HepG2 (cell line): ENCODE measurements around the gene NSF. TPM values are rescaled to one million over a fixed set of nuclear protein-coding genes. Genes with fewer than 3 reads are reported as not detected.

Experiments used
- HNF1B ChIP-seq: sonication (generic); formaldehyde crosslinking; IDR thresholded peaks from 2 replicates; pipeline ENCODE4 v1.5.1; 2020; ENCODE audit warnings: mild to moderate bottlenecking, moderate library complexity, missing genetic modification reagents
- KLF16 ChIP-seq, 2 experiments: sonication (generic) in 1 of 2; formaldehyde crosslinking in 1 of 2; IDR thresholded peaks; 2 replicates each; pipeline versions ENCODE4 v1.6.1 to v1.8.0; 2016 to 2023; ENCODE audit warnings: missing genetic modification reagents in 2 of 2, missing compliant biosample characterization in 1 of 2
- NFATC3 ChIP-seq: sonication (generic); formaldehyde crosslinking; IDR thresholded peaks from 2 replicates; pipeline ENCODE4 v1.5.1; 2020; ENCODE audit warnings: mild to moderate bottlenecking, missing genetic modification reagents
- NFIC ChIP-seq: IDR thresholded peaks from 2 replicates; pipeline ENCODE4 v1.6.1; 2012; ENCODE audit warnings: mild to moderate bottlenecking, low read length, inconsistent platforms
- PLRG1 ChIP-seq: fragments of 450-650 bp; conservative IDR thresholded peaks from 2 replicates; pipeline ENCODE4 v1.6.1; 2016
- RORA ChIP-seq: sonication (generic); formaldehyde crosslinking; IDR thresholded peaks from 2 replicates; pipeline ENCODE4 v1.5.0; 2020; ENCODE audit warnings: mild to moderate bottlenecking, missing genetic modification reagents, moderate library complexity
- ZNF607 ChIP-seq: sonication (generic); formaldehyde crosslinking; IDR thresholded peaks from 2 replicates; pipeline ENCODE4 v1.5.1; 2020; ENCODE audit warnings: missing genetic modification reagents, mild to moderate bottlenecking, borderline replicate concordance
- ZNF747 ChIP-seq: sonication (generic); formaldehyde crosslinking; IDR thresholded peaks from 2 replicates; pipeline ENCODE4 v1.8.1; 2023; ENCODE audit warnings: missing genetic modification reagents, mild to moderate bottlenecking, borderline replicate concordance
- polyA plus RNA-seq, 8 experiments: library from polyadenylated mRNA; depleted of rRNA in 3 of 8; stranded (reverse) in 7 of 8; unstranded in 1 of 8; fragments of >200 nt; fragmentation: Illumina TruSeq in 4 of 8; extraction: Trizol in 4 of 8; gene quantifications; 2 replicates each; pipeline versions ENCODE4 v1.2.1 to v1.2.3, GENCODE V29; 2011 to 2016; ENCODE audit warnings: low read depth in 4 of 8, missing spikeins in 1 of 8, mixed read lengths in 1 of 8; ENCODE audit not compliant: insufficient read depth in 1 of 8
- total RNA-seq, 5 experiments: library from RNA; depleted of rRNA; stranded (reverse); fragments of >200 nt; fragmentation: Illumina TruSeq; extraction: Trizol; gene quantifications; 2 replicates each; pipeline ENCODE4 v1.2.3, GENCODE V29; 2016; ENCODE audit warnings: low read depth in 1 of 5
- TF ChIP-seq, protein P1 (sequence below): IDR thresholded peaks from 2 replicates; pipeline ENCODE4 v1.6.1; 2016; ENCODE audit warnings: low read depth, borderline replicate concordance
- TF ChIP-seq, protein P2 (sequence below): IDR thresholded peaks from 2 replicates; pipeline ENCODE4 v1.6.1; 2016; ENCODE audit warnings: control low read depth
- TF ChIP-seq, protein P3 (sequence below): sonication (generic); formaldehyde crosslinking; IDR thresholded peaks from 2 replicates; pipeline ENCODE4 v1.5.1; 2020; ENCODE audit warnings: mild to moderate bottlenecking, missing genetic modification reagents, moderate library complexity
- TF ChIP-seq, protein P4 (sequence below): sonication (generic); formaldehyde crosslinking; IDR thresholded peaks from 2 replicates; pipeline ENCODE4 v1.9.0; 2022; ENCODE audit warnings: low read depth, missing genetic modification reagents
- TF ChIP-seq, protein P5 (sequence below): sonication (generic); formaldehyde crosslinking; IDR thresholded peaks from 2 replicates; pipeline ENCODE4 v1.8.0; 2023; ENCODE audit warnings: mild to moderate bottlenecking, missing genetic modification reagents

Gene NSF
- total and polyA plus RNA-seq, 2 of the 13 experiments (the other 11 are each of a cell fraction or from before 2014, with no cell fraction given) = 21.9 to 37.8 TPM

GRCh38 chr17:46770439-46770817, 180.0 kb downstream of the NSF start (continued):
- TF ChIP-seq, protein P1, sequence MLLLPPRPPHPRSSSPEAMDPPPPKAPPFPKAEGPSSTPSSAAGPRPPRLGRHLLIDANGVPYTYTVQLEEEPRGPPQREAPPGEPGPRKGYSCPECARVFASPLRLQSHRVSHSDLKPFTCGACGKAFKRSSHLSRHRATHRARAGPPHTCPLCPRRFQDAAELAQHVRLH (CRISPR knock-in tag) = no peak; the same call in 1 of the 2 replicates
- TF ChIP-seq KLF16 (CRISPR knock-in tag; IDR thresholded peaks at IDR 0.05) (no peak), NFATC3 (CRISPR knock-in tag) (0 out of 2 replicates have a peak, but pooled peaks have one; percentile 67), NFIC (no peak), HNF1B (CRISPR knock-in tag) (no peak), PLRG1 (no peak), ZNF607 (CRISPR knock-in tag) (no peak), ZNF747 (0 out of 2 replicates have a peak, but pooled peaks have one; percentile 41), RORA (CRISPR knock-in tag) (no peak)
- TF ChIP-seq, protein P2, sequence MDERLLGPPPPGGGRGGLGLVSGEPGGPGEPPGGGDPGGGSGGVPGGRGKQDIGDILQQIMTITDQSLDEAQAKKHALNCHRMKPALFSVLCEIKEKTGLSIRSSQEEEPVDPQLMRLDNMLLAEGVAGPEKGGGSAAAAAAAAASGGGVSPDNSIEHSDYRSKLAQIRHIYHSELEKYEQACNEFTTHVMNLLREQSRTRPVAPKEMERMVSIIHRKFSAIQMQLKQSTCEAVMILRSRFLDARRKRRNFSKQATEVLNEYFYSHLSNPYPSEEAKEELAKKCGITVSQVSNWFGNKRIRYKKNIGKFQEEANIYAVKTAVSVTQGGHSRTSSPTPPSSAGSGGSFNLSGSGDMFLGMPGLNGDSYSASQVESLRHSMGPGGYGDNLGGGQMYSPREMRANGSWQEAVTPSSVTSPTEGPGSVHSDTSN (CRISPR knock-in tag) = no peak
- TF ChIP-seq, protein P3, sequence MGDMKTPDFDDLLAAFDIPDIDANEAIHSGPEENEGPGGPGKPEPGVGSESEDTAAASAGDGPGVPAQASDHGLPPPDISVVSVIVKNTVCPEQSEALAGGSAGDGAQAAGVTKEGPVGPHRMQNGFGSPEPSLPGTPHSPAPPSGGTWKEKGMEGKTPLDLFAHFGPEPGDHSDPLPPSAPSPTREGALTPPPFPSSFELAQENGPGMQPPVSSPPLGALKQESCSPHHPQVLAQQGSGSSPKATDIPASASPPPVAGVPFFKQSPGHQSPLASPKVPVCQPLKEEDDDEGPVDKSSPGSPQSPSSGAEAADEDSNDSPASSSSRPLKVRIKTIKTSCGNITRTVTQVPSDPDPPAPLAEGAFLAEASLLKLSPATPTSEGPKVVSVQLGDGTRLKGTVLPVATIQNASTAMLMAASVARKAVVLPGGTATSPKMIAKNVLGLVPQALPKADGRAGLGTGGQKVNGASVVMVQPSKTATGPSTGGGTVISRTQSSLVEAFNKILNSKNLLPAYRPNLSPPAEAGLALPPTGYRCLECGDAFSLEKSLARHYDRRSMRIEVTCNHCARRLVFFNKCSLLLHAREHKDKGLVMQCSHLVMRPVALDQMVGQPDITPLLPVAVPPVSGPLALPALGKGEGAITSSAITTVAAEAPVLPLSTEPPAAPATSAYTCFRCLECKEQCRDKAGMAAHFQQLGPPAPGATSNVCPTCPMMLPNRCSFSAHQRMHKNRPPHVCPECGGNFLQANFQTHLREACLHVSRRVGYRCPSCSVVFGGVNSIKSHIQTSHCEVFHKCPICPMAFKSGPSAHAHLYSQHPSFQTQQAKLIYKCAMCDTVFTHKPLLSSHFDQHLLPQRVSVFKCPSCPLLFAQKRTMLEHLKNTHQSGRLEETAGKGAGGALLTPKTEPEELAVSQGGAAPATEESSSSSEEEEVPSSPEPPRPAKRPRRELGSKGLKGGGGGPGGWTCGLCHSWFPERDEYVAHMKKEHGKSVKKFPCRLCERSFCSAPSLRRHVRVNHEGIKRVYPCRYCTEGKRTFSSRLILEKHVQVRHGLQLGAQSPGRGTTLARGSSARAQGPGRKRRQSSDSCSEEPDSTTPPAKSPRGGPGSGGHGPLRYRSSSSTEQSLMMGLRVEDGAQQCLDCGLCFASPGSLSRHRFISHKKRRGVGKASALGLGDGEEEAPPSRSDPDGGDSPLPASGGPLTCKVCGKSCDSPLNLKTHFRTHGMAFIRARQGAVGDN = peak; percentile 95
- TF ChIP-seq, protein P4, sequence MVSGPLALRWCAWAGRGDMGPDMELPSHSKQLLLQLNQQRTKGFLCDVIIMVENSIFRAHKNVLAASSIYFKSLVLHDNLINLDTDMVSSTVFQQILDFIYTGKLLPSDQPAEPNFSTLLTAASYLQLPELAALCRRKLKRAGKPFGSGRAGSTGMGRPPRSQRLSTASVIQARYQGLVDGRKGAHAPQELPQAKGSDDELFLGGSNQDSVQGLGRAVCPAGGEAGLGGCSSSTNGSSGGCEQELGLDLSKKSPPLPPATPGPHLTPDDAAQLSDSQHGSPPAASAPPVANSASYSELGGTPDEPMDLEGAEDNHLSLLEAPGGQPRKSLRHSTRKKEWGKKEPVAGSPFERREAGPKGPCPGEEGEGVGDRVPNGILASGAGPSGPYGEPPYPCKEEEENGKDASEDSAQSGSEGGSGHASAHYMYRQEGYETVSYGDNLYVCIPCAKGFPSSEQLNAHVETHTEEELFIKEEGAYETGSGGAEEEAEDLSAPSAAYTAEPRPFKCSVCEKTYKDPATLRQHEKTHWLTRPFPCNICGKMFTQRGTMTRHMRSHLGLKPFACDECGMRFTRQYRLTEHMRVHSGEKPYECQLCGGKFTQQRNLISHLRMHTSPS (CRISPR knock-in tag) = peak; percentile 56; the same call in 1 of the 2 replicates
- TF ChIP-seq, protein P5, sequence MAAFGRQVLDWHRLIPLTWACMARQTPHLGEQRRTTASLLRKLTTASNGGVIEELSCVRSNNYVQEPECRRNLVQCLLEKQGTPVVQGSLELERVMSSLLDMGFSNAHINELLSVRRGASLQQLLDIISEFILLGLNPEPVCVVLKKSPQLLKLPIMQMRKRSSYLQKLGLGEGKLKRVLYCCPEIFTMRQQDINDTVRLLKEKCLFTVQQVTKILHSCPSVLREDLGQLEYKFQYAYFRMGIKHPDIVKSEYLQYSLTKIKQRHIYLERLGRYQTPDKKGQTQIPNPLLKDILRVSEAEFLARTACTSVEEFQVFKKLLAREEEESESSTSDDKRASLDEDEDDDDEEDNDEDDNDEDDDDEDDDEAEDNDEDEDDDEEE = no peak
